ENCODE data around the gene CPLX1. TPM values are rescaled to one million over a fixed set of nuclear protein-coding genes. Genes with fewer than 3 reads are reported as not detected.

CPLX1 gene
- total and polyA plus RNA-seq, 2 donors (not counting 1 experiment from before 2014, with no cell fraction given) = 0.03 to 0.66 TPM

DNA sequence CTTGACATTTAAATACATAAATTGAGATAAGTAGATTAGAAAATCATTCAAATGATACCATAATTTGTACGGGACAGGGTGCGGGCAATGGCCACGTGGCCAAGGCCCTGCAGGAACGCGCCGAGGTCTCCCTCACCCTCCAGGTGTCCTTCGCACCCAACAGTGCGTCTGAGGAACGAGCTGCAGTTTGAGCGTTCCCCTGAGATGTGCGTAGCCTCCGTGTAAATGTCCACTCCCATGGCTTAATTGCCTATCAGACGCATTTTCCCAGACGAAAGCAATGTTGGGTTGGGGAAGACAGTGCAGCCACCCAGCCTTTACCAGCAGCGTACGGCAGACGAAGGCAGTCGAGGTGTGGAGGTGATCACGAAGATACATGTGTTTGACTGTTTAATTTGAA, 56.4 kb downstream of the CPLX1 start:
- peaks cover 3% of the 10 kb centered on the region for H4K20me1 ChIP-seq (ENCODE audit: control insufficient read depth, extremely low read depth, insufficient read depth, low read length)

DNA sequence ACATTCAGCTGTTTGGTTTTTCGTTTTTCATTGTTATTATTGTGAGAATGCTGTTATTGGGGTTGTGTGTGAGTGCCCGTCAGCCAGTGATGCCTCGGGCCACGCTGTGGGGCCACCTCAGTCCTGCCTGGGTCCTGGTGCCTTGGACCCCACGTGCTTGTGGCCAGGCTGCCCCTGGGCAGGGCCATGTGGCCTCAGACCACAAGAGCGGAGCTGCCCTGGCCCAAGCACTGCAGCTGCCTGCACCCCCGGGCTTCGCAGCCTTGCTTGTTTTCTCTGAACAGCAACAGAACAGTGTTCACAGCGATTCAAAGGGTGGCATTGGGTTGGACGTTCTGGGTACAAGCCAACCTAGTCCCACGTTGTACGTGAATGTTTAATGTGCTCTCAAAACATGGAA, 56.9 kb downstream of the CPLX1 start:
- Histone ChIP-seq H3K27me3 (ENCODE audit: control insufficient read depth, insufficient read depth, low read length) (no peaks in the 10 kb centered on the region), H3K27ac (ENCODE audit: insufficient read depth, low read length) (no peak overlapping the region), H4K20me1 (ENCODE audit: control insufficient read depth, extremely low read depth, insufficient read depth, low read length) (peaks cover 3% of the 10 kb centered on the region), H3K79me2 (ENCODE audit: control insufficient read depth, insufficient read depth, low read length) (peaks cover 57% of the 10 kb centered on the region), H3K4me2 (ENCODE audit: extremely low read depth, insufficient read depth, low read length) (no peak overlapping the region), H2AFZ (ENCODE audit: low read length) (no peak overlapping the region), H3K9me3 (ENCODE audit: control insufficient read depth, insufficient read depth, low read depth, low read length) (no peaks in the 10 kb centered on the region), H3K4me3 (replicated peaks in 1 of 4; ENCODE audit: control extremely low read depth in 1 of 4, insufficient read depth in 1 of 4, low read depth in 3 of 4, low read length in 4 of 4) (no peak overlapping the region), H3K9ac (ENCODE audit: insufficient read depth, low read length) (no peak overlapping the region), H3K4me1 (ENCODE audit: control insufficient read depth, extremely low read depth, insufficient read depth, low read length) (no peaks in the 10 kb centered on the region), H3K36me3 (ENCODE audit: control insufficient read depth, insufficient read depth, low read length) (peaks cover 24% of the 10 kb centered on the region)
- no peak for DNase-seq (ENCODE audit: low read depth in 2 of 2)
- TF ChIP-seq EZH2 (IDR thresholded peaks at IDR 0.05; ENCODE audit: low read length, missing control alignments) = no peak
- no peak for TF ChIP-seq CTCF (conservative IDR thresholded peaks at IDR 0.05 in 1 of 2, IDR thresholded peaks at IDR 0.05 in 1 of 2; ENCODE audit: low read depth in 1 of 2, low read length in 2 of 2)

More for the DNA sequence above, 56.4 kb downstream of the CPLX1 start:
- Histone ChIP-seq H3K9me3 (ENCODE audit: control insufficient read depth, insufficient read depth, low read depth, low read length) (no peaks in the 10 kb centered on the region), H3K36me3 (ENCODE audit: control insufficient read depth, insufficient read depth, low read length) (peaks cover 25% of the 10 kb centered on the region), H3K4me2 (ENCODE audit: extremely low read depth, insufficient read depth, low read length) (no peak overlapping the region), H3K79me2 (ENCODE audit: control insufficient read depth, insufficient read depth, low read length) (peaks cover 61% of the 10 kb centered on the region), H3K9ac (ENCODE audit: insufficient read depth, low read length) (no peak overlapping the region), H2AFZ (ENCODE audit: low read length) (no peak overlapping the region), H3K27me3 (ENCODE audit: control insufficient read depth, insufficient read depth, low read length) (no peaks in the 10 kb centered on the region), H3K4me1 (ENCODE audit: control insufficient read depth, extremely low read depth, insufficient read depth, low read length) (no peaks in the 10 kb centered on the region), H3K27ac (ENCODE audit: insufficient read depth, low read length) (no peak overlapping the region), H3K4me3 (replicated peaks in 1 of 4; ENCODE audit: control extremely low read depth in 1 of 4, insufficient read depth in 1 of 4, low read depth in 3 of 4, low read length in 4 of 4) (no peak overlapping the region)
- no peak for TF ChIP-seq EZH2 (IDR thresholded peaks at IDR 0.05; ENCODE audit: low read length, missing control alignments)
- no peak for TF ChIP-seq CTCF (conservative IDR thresholded peaks at IDR 0.05 in 1 of 2, IDR thresholded peaks at IDR 0.05 in 1 of 2; ENCODE audit: low read depth in 1 of 2, low read length in 2 of 2)
- DNase-seq (ENCODE audit: low read depth in 2 of 2) = no peak

GRCh38 chr4:768076-768475, 57.9 kb downstream of the CPLX1 start:
- TF ChIP-seq CTCF (conservative IDR thresholded peaks at IDR 0.05 in 1 of 2, IDR thresholded peaks at IDR 0.05 in 1 of 2; ENCODE audit: low read depth in 1 of 2, low read length in 2 of 2) (no peak), EZH2 (IDR thresholded peaks at IDR 0.05; ENCODE audit: low read length, missing control alignments) (no peak)
- Histone ChIP-seq H3K36me3 (ENCODE audit: control insufficient read depth, insufficient read depth, low read length) (peaks cover 27% of the 10 kb centered on the region), H3K79me2 (ENCODE audit: control insufficient read depth, insufficient read depth, low read length) (peaks cover 48% of the 10 kb centered on the region), H3K4me1 (ENCODE audit: control insufficient read depth, extremely low read depth, insufficient read depth, low read length) (no peaks in the 10 kb centered on the region), H3K9ac (ENCODE audit: insufficient read depth, low read length) (no peak overlapping the region), H3K4me2 (ENCODE audit: extremely low read depth, insufficient read depth, low read length) (no peak overlapping the region), H3K27ac (ENCODE audit: insufficient read depth, low read length) (no peak overlapping the region), H3K9me3 (ENCODE audit: control insufficient read depth, insufficient read depth, low read depth, low read length) (no peaks in the 10 kb centered on the region), H4K20me1 (ENCODE audit: control insufficient read depth, extremely low read depth, insufficient read depth, low read length) (peaks cover 3% of the 10 kb centered on the region), H3K4me3 (replicated peaks in 1 of 4; ENCODE audit: control extremely low read depth in 1 of 4, insufficient read depth in 1 of 4, low read depth in 3 of 4, low read length in 4 of 4) (no peak overlapping the region), H3K27me3 (ENCODE audit: control insufficient read depth, insufficient read depth, low read length) (no peaks in the 10 kb centered on the region), H2AFZ (ENCODE audit: low read length) (no peak overlapping the region)
- DNase-seq (ENCODE audit: low read depth in 2 of 2) = no peak
